Brain microvascular endothelial cell (primary cell): ENCODE results near the gene LRRC55.

Source experiments
- DNase-seq: peaks from one replicate; pipeline ENCODE4 v3.0.0-alpha.2; 2020
- H3K27ac ChIP-seq: fragments of 250-450 bp; sonication (Bioruptor Pico); 2 replicates; pipeline ENCODE4 v1.5.1; 2020; ENCODE audit warnings: mild to moderate bottlenecking, moderate library complexity
- H3K27me3 ChIP-seq: fragments of 250-450 bp; sonication (Bioruptor Pico); replicated peaks from 2 replicates; pipeline ENCODE4 v1.5.1; 2020; ENCODE audit warnings: mild to moderate bottlenecking
- H3K36me3 ChIP-seq: fragments of 250-450 bp; sonication (Bioruptor Pico); replicated peaks from 2 replicates; pipeline ENCODE4 v1.5.1; 2020; ENCODE audit warnings: mild to moderate bottlenecking
- H3K4me3 ChIP-seq: 2 replicates; pipeline ENCODE4 v1.5.1; 2011; ENCODE audit warnings: low read depth, mild to moderate bottlenecking, control low read depth, low read length, moderate library complexity
- in situ Hi-C: cut with HindIII; loops from 2 replicates; pipeline ENCODE4 v1.10.0; 2017; ENCODE audit warnings: low sequenced_read_pairs, low pct_ligation_motif_present
- TF ChIP-seq, protein P1 (sequence below): IDR thresholded peaks from 2 replicates; pipeline ENCODE4 v1.5.1; 2011; ENCODE audit warnings: low read depth, mild to moderate bottlenecking, moderate library complexity, low read length, control low read depth, inconsistent platforms; ENCODE audit errors: missing control alignments

Gene LRRC55

DNA sequence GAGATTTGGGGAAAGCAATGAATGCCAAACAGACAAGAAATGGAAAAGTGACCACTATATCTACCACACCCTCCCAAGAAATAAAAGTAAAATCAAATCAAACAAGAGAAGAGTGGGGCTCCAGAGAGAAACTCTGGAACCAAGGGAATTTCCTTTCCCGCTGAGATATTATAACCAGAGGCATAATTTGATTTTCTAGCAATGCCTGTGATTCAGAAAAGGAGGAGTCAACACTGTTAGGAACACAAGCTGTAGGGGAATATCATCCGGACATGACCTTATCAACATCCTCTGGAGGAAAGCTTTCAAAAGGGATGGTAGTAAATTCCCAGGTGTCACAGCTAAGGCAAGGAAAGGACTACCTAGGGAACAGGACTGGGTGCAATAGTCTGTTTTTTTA, 29.6 kb upstream of the LRRC55 start:
- in situ Hi-C loops = no loop called here
- TF ChIP-seq, protein P1, sequence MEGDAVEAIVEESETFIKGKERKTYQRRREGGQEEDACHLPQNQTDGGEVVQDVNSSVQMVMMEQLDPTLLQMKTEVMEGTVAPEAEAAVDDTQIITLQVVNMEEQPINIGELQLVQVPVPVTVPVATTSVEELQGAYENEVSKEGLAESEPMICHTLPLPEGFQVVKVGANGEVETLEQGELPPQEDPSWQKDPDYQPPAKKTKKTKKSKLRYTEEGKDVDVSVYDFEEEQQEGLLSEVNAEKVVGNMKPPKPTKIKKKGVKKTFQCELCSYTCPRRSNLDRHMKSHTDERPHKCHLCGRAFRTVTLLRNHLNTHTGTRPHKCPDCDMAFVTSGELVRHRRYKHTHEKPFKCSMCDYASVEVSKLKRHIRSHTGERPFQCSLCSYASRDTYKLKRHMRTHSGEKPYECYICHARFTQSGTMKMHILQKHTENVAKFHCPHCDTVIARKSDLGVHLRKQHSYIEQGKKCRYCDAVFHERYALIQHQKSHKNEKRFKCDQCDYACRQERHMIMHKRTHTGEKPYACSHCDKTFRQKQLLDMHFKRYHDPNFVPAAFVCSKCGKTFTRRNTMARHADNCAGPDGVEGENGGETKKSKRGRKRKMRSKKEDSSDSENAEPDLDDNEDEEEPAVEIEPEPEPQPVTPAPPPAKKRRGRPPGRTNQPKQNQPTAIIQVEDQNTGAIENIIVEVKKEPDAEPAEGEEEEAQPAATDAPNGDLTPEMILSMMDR = no peak
- H3K4me3 ChIP-seq = no peak overlapping the region
- no peaks in the 10 kb centered on the region for H3K27me3 ChIP-seq
- no peak overlapping the region for H3K27ac ChIP-seq
- H3K36me3 ChIP-seq = no peaks in the 10 kb centered on the region
- no peak for DNase-seq

DNA sequence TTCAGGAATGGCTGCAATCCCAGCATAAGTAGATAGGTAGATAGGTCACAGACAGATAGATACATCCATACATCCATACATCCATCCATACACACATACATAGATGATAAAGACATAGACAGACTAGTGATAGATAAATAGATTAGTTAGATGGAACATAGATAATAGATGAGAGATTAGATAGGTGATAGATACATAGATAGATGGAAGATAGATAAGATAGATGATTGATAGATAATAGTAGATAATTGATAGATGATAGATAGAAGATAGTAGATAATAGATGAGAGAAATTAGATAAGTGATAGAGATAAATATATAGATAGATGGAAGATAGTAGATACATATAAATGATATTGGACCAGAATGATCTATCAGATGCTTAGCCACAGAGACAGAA, 28.3 kb upstream of the LRRC55 start:
- in situ Hi-C loops = no loop called here
- TF ChIP-seq, protein P1 = no peak
- Histone ChIP-seq H3K4me3 (no peak overlapping the region), H3K27me3 (no peaks in the 10 kb centered on the region), H3K27ac (no peak overlapping the region), H3K36me3 (no peaks in the 10 kb centered on the region)
- DNase-seq = no peak

DNA sequence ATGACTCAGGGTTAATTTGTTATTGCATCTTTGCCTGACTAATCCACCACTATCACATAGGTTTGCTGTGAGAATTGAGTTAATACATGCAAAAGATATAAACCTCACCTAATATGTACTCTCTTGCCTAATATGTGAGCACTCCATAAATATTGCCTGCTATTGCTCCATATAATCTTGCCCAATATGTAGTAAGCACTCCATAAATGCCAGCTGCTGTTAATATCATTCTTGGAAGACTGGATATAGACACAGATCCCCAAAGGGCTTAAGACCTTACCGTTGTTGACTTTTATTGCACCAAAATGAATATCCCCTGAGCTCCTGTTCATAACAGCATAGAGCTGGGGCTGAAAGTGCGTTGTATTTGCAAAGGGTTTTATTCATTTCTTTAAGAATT, 27.0 kb upstream of the LRRC55 start:
- in situ Hi-C loops = no loop called here
- Histone ChIP-seq H3K36me3 (no peaks in the 10 kb centered on the region), H3K27me3 (no peaks in the 10 kb centered on the region), H3K27ac (no peak overlapping the region), H3K4me3 (no peak overlapping the region)
- no peak for DNase-seq
- TF ChIP-seq, protein P1 = no peak

DNA sequence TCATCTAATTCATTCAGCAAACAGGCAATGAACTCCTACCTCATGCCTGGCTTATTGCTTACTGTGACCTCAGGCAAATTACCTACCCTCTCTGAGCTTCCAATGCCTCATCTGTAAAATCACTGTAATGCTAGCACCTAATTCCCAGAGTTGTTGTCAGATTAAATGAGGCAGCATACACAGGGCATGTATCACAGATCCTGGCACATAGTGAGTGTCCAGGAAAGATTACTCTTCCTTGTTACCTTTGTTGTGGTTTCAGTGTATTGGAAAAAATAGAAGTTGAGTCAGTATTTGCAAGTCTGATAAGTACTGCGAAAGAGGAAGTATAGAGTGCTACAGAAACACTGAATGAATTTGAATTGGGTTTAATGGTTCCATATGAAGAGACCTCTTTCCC, 26.4 kb upstream of the LRRC55 start:
- TF ChIP-seq, protein P1 = no peak
- in situ Hi-C loops = no loop called here
- DNase-seq = no peak
- no peak overlapping the region for H3K4me3 ChIP-seq
- no peak overlapping the region for H3K27ac ChIP-seq
- H3K27me3 ChIP-seq = no peaks in the 10 kb centered on the region
- H3K36me3 ChIP-seq = no peaks in the 10 kb centered on the region

DNA sequence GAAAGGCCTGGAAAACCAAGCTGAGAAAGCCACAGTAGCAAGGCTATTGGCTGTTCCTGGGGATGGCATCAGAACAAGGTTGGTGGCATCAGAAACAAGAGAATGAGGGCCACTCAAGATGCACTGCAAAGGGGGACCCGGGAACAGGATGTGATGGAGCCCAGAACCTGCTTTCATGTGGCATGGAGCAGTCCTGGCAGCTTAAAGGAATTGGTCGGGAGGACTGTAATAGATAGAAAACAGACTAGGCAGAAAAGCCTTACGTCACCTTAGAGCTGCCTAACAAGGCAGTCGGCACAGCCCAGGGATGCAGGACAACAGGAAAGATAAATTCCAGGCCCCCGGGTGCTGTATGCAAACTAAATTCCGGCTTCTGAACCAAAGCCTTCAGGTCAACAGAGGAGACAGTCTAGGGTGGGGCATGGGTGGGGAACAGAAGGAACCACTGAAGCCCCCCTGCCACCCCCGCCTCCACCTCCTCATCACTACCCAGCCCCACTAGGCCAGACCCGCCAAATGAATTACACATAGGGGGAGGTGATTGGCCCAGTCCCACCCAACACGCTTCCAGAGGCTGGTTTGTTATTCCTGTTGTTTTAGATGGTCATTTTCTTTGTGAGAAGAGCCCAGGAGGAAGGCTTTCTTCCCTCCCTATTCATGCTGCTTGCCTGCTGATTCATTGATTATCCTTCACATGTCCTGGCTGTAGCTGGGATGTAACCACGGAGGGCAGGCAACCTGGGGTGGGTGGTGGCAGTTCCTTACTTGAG, 25.7 kb upstream of the LRRC55 start:
- Histone ChIP-seq H3K27me3 (no peaks in the 10 kb centered on the region), H3K4me3 (no peak overlapping the region), H3K36me3 (no peaks in the 10 kb centered on the region), H3K27ac (no peak overlapping the region)
- TF ChIP-seq, protein P1 = no peak
- in situ Hi-C loops = no loop called here
- DNase-seq = no peak

DNA sequence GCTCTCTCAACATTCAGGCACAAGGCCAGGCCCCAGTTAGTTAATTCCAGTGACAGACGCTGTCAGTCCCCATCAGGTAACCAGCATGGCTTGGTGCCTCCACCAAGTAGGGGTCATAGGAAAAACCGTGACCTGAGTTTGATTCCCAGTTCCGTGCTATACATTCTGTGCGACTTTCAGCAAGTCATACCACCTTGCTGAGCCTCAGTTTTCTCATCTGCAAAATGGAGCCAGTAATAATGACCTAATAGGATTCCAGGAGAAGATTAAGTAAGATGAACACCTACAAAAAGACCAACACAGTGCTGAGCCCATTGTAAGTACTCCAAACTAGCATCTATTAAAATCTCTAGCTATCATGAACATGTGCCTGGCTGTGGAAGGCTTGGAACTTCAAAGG, 24.8 kb upstream of the LRRC55 start:
- TF ChIP-seq, protein P1 = no peak
- no peak for DNase-seq
- in situ Hi-C loops = no loop called here
- H3K36me3 ChIP-seq = no peaks in the 10 kb centered on the region
- H3K4me3 ChIP-seq = no peak overlapping the region
- H3K27me3 ChIP-seq = no peaks in the 10 kb centered on the region
- no peak overlapping the region for H3K27ac ChIP-seq
